Measurements from ENCODE around the gene DUSP16.
"Not testable (repeated sequence)": the region's sequence is repeated elsewhere in the genome, so short reads cannot be mapped to it uniquely, and the experiment has no call there.

DUSP16 gene

GRCh38 chr12:12606781-12607589 lies 44.3 kb upstream of the DUSP16 start:
- no peak for TF ChIP-seq CTCF (IDR thresholded peaks at IDR 0.05; ENCODE audit: low read length, missing control alignments)
- peak; percentile 74 for DNase-seq (ENCODE audit: low read depth)
- H3K4me3 ChIP-seq (replicated peaks; ENCODE audit: low read depth, low read length) = no peak overlapping the region

GRCh38 chr12:12604740-12605139 lies 42.1 kb upstream of the DUSP16 start:
- DNase-seq (ENCODE audit: low read depth) = no peak
- no peak for TF ChIP-seq CTCF (IDR thresholded peaks at IDR 0.05; ENCODE audit: low read length, missing control alignments)
- H3K4me3 ChIP-seq (replicated peaks; ENCODE audit: low read depth, low read length) = no peak overlapping the region

GRCh38 chr12:12600659-12601058 lies 38.0 kb upstream of the DUSP16 start:
- H3K4me3 ChIP-seq (replicated peaks; ENCODE audit: low read depth, low read length) = no peak overlapping the region
- no peak for TF ChIP-seq CTCF (IDR thresholded peaks at IDR 0.05; ENCODE audit: low read length, missing control alignments)
- peak; percentile 14 for DNase-seq (ENCODE audit: low read depth)

GRCh38 chr12:12599750-12600643 lies 37.3 kb upstream of the DUSP16 start:
- DNase-seq (ENCODE audit: low read depth) = no peak
- no peak overlapping the region for H3K4me3 ChIP-seq (replicated peaks; ENCODE audit: low read depth, low read length)
- no peak for TF ChIP-seq CTCF (IDR thresholded peaks at IDR 0.05; ENCODE audit: low read length, missing control alignments)

GRCh38 chr12:12598864-12599263 lies 36.2 kb upstream of the DUSP16 start:
- no peak overlapping the region for H3K4me3 ChIP-seq (replicated peaks; ENCODE audit: low read depth, low read length)
- TF ChIP-seq CTCF (IDR thresholded peaks at IDR 0.05; ENCODE audit: low read length, missing control alignments) = no peak
- no peak for DNase-seq (ENCODE audit: low read depth)

- not testable (repeated sequence) for DNase-seq (ENCODE audit: low read depth)
Measured at GRCh38 chr12:12596598-12596997, 33.9 kb upstream of the DUSP16 start.

GRCh38 chr12:12595929-12596328 lies 33.3 kb upstream of the DUSP16 start:
- H3K4me3 ChIP-seq (replicated peaks; ENCODE audit: low read depth, low read length); DNase-seq (ENCODE audit: low read depth): not testable (repeated sequence)

More at GRCh38 chr12:12596598-12596997, 33.9 kb upstream of the DUSP16 start:
- not testable (repeated sequence) for H3K4me3 ChIP-seq (replicated peaks; ENCODE audit: low read depth, low read length)

All from fibroblast of pulmonary artery (primary cell).